ENCODE measurements around the gene CPA5.

GRCh38 chr7:130390486-130390885 is 45.9 kb downstream of the CPA5 start:
- TF ChIP-seq CTCF (IDR thresholded peaks at IDR 0.05): no peak
- no peak for TF ChIP-seq POLR2A (IDR thresholded peaks at IDR 0.05)

All from tibial nerve (tissue), 3 donors.